Panc1 (cell line): Measurements from ENCODE around the gene HMCN2. TPM values are rescaled to one million over a fixed set of nuclear protein-coding genes. Genes with fewer than 3 reads are reported as not detected.

Experiments
- ATAC-seq: fragments of 200-7000 bp; cut with Tn5 transposase; 2 replicates; pipeline ENCODE4 v1.9.1; 2020; ENCODE audit warnings: mild to moderate bottlenecking, moderate library complexity
- BruUV-seq: library from RNA; stranded (reverse); fragments of 400-500 nt; replicated peaks from 2 replicates; lab custom pipeline; 2021; lab: Mats Ljungman, UMichigan
- CTCF ChIA-PET: fragments of 300-600 bp; sonication (Branson Sonifier 250); formaldehyde crosslinking; loops from one replicate; lab custom pipeline; 2022; ENCODE audit warnings: antibody characterized with exemption; lab: Charles Lee
- POLR2A ChIA-PET: fragments of 300-600 bp; sonication (Branson Sonifier 250); formaldehyde crosslinking; loops from one replicate; lab custom pipeline; 2022; ENCODE audit warnings: antibody characterized with exemption; lab: Charles Lee
- DNase-seq: peaks from one replicate; pipeline ENCODE4 v3.0.0-alpha.2; 2010; ENCODE audit warnings: low read depth, low spot score
- H3K27ac ChIP-seq: 2 replicates; pipeline ENCODE4 v1.5.1; 2011; ENCODE audit warnings: mild to moderate bottlenecking, low read length, inconsistent platforms
- H3K27me3 ChIP-seq: fragments of 200-500 bp; sonication (Bioruptor generic); 2 replicates; pipeline ENCODE4 v1.6.0; 2014; ENCODE audit warnings: low read length, inconsistent platforms; ENCODE audit not compliant: control insufficient read depth, insufficient read depth
- H3K36me3 ChIP-seq: fragments of 200-500 bp; sonication (Bioruptor generic); 2 replicates; pipeline ENCODE4 v1.5.1; 2014; ENCODE audit warnings: inconsistent platforms, mild to moderate bottlenecking, low read length, moderate library complexity; ENCODE audit not compliant: control insufficient read depth, insufficient read depth
- H3K4me1 ChIP-seq: 2 replicates; pipeline ENCODE4 v1.5.1; 2011; ENCODE audit warnings: inconsistent platforms, mild to moderate bottlenecking, low read length, moderate library complexity; ENCODE audit not compliant: control insufficient read depth, insufficient read depth
- H3K4me3 ChIP-seq, 2 experiments: 2 replicates each; pipeline ENCODE4 v1.5.1; 2011 to 2012; ENCODE audit warnings: low read depth in 2 of 2, low read length in 2 of 2, mild to moderate bottlenecking in 2 of 2, inconsistent platforms in 1 of 2, moderate library complexity in 1 of 2
- H3K9me3 ChIP-seq: fragments of 200-500 bp; sonication (Bioruptor generic); 2 replicates; pipeline ENCODE4 v1.5.1; 2014; ENCODE audit warnings: low read depth, mild to moderate bottlenecking, inconsistent platforms, low read length, moderate library complexity; ENCODE audit not compliant: control insufficient read depth, insufficient read depth
- CTCF ChIP-seq: fragments of 450-650 bp; IDR thresholded peaks from 2 replicates; pipeline ENCODE4 v1.5.1; 2017; ENCODE audit warnings: mild to moderate bottlenecking
- POLR2AphosphoS5 ChIP-seq: IDR thresholded peaks from 2 replicates; pipeline ENCODE4 v1.6.1; 2012; ENCODE audit warnings: mild to moderate bottlenecking, low read depth, low read length, moderate library complexity
- REST ChIP-seq, 2 experiments: IDR thresholded peaks; 2 replicates each; pipeline ENCODE4 v1.6.1; 2011 to 2012; ENCODE audit warnings: low read depth in 2 of 2, control low read depth in 1 of 2, low read length in 1 of 2, mild to moderate bottlenecking in 1 of 2, moderate library complexity in 1 of 2; ENCODE audit not compliant: insufficient read depth in 1 of 2
- SIN3A ChIP-seq: IDR thresholded peaks from 2 replicates; pipeline ENCODE4 v1.6.1; 2012; ENCODE audit warnings: low read depth, mild to moderate bottlenecking, low read length, moderate library complexity, borderline replicate concordance; ENCODE audit not compliant: insufficient read depth
- TCF7L2 ChIP-seq: IDR thresholded peaks from 2 replicates; pipeline ENCODE4 v1.6.1; 2011; ENCODE audit warnings: mild to moderate bottlenecking, low read depth, low read length, inconsistent platforms
- in situ Hi-C: cut with HindIII; loops from 2 replicates; pipeline ENCODE4 v1.10.0; 2016; ENCODE audit warnings: low sequenced_read_pairs, low pct_unique_long_range_greater_than_20kb
- intact Hi-C: fragments of 100-400 bp; cut with micrococcal nuclease; formaldehyde crosslinking; loops from one replicate; pipeline ENCODE4 v1.10.0; 2022; ENCODE audit not compliant: unreplicated experiment
- total RNA-seq: library from RNA; stranded (reverse); gene quantifications from one replicate; pipeline ENCODE4 v1.2.1, GENCODE V29; 2021; ENCODE audit not compliant: unreplicated experiment

Gene HMCN2
- total RNA-seq, 1 experiment from 2014 or later = 0.05 TPM

GRCh38 chr9:130333041-130333711 is 67.6 kb downstream of the HMCN2 start:
- H3K4me1 ChIP-seq = no peaks in the 10 kb centered on the region
- intact Hi-C loops = no loop called here
- TF ChIP-seq TCF7L2 (no peak), POLR2AphosphoS5 (no peak), CTCF (no peak), SIN3A (no peak), REST (IDR thresholded peaks at IDR 0.05; ENCODE audit: insufficient read depth in 1 of 2, low read depth in 2 of 2, low read length in 1 of 2) (no peak)
- no peaks in the 10 kb centered on the region for H3K9me3 ChIP-seq
- in situ Hi-C loops = no loop called here
- CTCF ChIA-PET = no interaction called here
- no TSS peak for BruUV-seq
- peaks cover 2% of the 10 kb centered on the region; the same call in 1 of the 2 replicates for H3K27me3 ChIP-seq
- no peak overlapping the region for H3K27ac ChIP-seq
- H3K36me3 ChIP-seq = no peaks in the 10 kb centered on the region
- POLR2A ChIA-PET = no interaction called here
- H3K4me3 ChIP-seq = no peak overlapping the region
- ATAC-seq = no peak
- DNase-seq = no peak

- CTCF ChIA-PET = no interaction called here
- intact Hi-C loops (no loop called here), in situ Hi-C loops (no loop called here)
- H3K9me3 ChIP-seq = no peaks in the 10 kb centered on the region
- no peaks in the 10 kb centered on the region for H3K4me1 ChIP-seq
- no peak for TF ChIP-seq REST (IDR thresholded peaks at IDR 0.05; ENCODE audit: insufficient read depth in 1 of 2, low read depth in 2 of 2, low read length in 1 of 2)
- TF ChIP-seq CTCF = no peak
- TF ChIP-seq POLR2AphosphoS5 = no peak
- no peak for TF ChIP-seq TCF7L2
- no peak for TF ChIP-seq SIN3A
- POLR2A ChIA-PET = no interaction called here
- H3K27me3 ChIP-seq = peaks cover under 1% of the 10 kb centered on the region; the same call in 1 of the 2 replicates
- H3K4me3 ChIP-seq = no peak overlapping the region
- no peak overlapping the region for H3K27ac ChIP-seq
- no TSS peak for BruUV-seq
- ATAC-seq = no peak
- H3K36me3 ChIP-seq = no peaks in the 10 kb centered on the region
- no peak for DNase-seq
Observed at GRCh38 chr9:130333712-130334062, 68.1 kb downstream of the HMCN2 start.
